Adrenal gland (tissue), 5 donors: Measurements from ENCODE around the gene SCNN1B.

ENCODE experiments used
- CTCF ChIP-seq, 6 experiments: fragments of 450-650 bp in 4 of 6; fragments of 200-600 bp in 2 of 6; sonication (generic) in 1 of 6; IDR thresholded peaks; 1 replicate in 5 of 6; 2 replicates in 1 of 6; pipeline versions ENCODE4 v1.5.1 to v1.8.0; 2016 to 2021; ENCODE audit warnings: antibody characterized with exemption in 6 of 6, mild to moderate bottlenecking in 2 of 6, moderate library complexity in 1 of 6
- POLR2A ChIP-seq, 2 donors: fragments of 450-650 bp; IDR thresholded peaks; one replicate each; pipeline ENCODE4 v1.6.1; 2017; ENCODE audit warnings: antibody characterized with exemption in 2 of 2, mild to moderate bottlenecking in 2 of 2, moderate library complexity in 1 of 2
- donor health status: DM: no; HTN: no; CAD: no.

- TF ChIP-seq POLR2A (IDR thresholded peaks at IDR 0.05), result no peak
- no peak for TF ChIP-seq CTCF (IDR thresholded peaks at IDR 0.05)
Measured at GRCh38 chr16:23355106-23355670, 53.1 kb downstream of the SCNN1B start.
